Measurements from ENCODE around the gene ZNF577.

Gene ZNF577

DNA sequence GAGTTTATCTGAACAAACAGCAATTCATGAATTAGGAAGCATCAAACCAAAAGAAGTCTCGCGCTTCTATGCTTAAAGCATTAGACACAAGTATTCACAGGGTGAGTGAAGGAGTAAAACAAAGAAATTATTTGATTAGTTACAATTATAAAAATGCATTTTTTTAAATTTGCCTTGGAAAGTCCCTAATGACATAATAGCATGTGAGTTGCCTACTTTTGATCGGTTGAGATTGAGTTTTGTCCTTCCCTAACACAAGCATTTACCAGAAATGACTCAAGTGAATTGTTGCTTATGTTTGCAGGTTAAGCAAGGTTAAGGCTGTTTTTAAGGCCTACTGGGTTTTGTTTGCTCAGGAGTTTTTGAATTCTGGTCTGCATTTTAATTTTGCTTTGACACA is 17.5 kb upstream of the ZNF577 start:
- Histone ChIP-seq H3K4me3 (replicated peaks; ENCODE audit: low read depth, low read length) (no peak overlapping the region), H3K27me3 (replicated peaks; ENCODE audit: control insufficient read depth, insufficient read depth, low read length) (no peaks in the 10 kb centered on the region), H3K36me3 (ENCODE audit: control insufficient read depth, insufficient read depth, low read length) (no peaks in the 10 kb centered on the region)
- DNase-seq (ENCODE audit: extremely low read depth, insufficient read length): no peak
- TF ChIP-seq, protein P1, sequence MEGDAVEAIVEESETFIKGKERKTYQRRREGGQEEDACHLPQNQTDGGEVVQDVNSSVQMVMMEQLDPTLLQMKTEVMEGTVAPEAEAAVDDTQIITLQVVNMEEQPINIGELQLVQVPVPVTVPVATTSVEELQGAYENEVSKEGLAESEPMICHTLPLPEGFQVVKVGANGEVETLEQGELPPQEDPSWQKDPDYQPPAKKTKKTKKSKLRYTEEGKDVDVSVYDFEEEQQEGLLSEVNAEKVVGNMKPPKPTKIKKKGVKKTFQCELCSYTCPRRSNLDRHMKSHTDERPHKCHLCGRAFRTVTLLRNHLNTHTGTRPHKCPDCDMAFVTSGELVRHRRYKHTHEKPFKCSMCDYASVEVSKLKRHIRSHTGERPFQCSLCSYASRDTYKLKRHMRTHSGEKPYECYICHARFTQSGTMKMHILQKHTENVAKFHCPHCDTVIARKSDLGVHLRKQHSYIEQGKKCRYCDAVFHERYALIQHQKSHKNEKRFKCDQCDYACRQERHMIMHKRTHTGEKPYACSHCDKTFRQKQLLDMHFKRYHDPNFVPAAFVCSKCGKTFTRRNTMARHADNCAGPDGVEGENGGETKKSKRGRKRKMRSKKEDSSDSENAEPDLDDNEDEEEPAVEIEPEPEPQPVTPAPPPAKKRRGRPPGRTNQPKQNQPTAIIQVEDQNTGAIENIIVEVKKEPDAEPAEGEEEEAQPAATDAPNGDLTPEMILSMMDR (IDR thresholded peaks at IDR 0.05; ENCODE audit: insufficient read depth, low read length, poor library complexity, severe bottlenecking): no peak

DNA sequence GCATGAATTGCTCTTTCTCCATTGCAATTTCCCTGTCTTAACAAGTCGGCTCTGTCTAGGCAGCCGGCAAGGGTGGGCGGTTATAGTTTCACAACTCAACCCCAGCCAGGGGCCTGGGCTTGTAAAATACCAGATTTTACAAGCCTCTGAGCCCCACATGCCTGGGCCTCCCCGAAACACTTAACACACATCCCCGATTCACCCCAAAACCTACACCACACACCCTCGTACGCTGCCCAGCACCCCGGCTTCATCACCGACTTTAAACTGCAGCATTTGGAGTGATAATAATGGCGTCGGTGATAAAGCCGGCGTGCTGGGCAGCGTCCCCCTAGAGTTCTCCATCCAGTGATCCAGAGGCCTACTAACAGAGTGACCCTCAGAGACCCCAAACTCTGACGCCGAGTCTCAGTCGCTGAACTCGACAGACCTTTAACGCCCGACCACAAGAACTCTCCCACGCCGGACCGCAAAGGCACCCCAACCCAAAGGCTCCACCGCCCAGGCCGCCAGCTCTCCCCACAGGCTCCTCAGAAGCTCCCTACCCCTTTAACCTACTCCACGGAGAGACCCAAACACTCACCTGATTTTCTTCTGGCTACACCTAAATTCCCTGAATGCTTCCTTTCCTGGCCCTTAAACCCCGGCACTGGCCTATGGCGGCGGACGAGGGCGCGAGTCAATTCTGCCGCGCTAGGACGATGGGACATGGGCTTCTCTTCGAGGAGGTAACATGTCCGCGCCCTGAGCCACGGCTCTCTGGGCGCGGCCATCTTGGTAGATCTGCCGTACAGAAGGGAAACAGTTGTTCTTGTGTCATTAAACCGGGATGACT is 16.8 kb upstream of the ZNF577 start, which contains the start of gene ZNF649:
Gene ZNF649 (minus strand): TSS at position 687 of the 835 bp plus-strand sequence. CDS start 4,910 bp downstream, outside the sequence.
- TF ChIP-seq, protein P1 (IDR thresholded peaks at IDR 0.05; ENCODE audit: insufficient read depth, low read length, poor library complexity, severe bottlenecking): peak; percentile 12
- no peaks in the 10 kb centered on the region for H3K27me3 ChIP-seq (replicated peaks; ENCODE audit: control insufficient read depth, insufficient read depth, low read length)
- H3K4me3 ChIP-seq (replicated peaks; ENCODE audit: low read depth, low read length): peak within 1 kb of the TSS; percentile 78
- DNase-seq (ENCODE audit: extremely low read depth, insufficient read length): peak; percentile 86
- no peaks in the 10 kb centered on the region; the same call in 1 of the 2 replicates for H3K36me3 ChIP-seq (ENCODE audit: control insufficient read depth, insufficient read depth, low read length)

DNA sequence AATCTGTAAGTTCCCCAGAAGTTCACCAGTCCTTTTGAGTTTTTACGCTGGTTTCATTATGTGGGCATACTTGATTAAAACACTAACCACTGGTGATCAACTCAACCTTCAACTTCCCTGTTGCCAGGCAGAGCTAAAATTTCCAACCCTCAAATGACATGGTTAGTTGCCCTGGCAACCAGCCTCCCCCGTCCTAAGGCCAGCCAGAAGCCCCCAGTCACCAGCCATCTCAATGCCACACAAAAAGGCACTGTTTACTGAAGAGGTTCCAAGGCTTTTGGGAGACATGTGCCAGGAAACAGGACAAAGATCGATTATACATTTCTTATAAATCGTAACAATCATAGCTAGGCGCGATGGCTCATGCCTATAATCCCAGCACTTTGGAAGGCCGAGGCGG is 15.4 kb upstream of the ZNF577 start:
- DNase-seq (ENCODE audit: extremely low read depth, insufficient read length): no peak
- Histone ChIP-seq H3K27me3 (replicated peaks; ENCODE audit: control insufficient read depth, insufficient read depth, low read length) (no peaks in the 10 kb centered on the region), H3K36me3 (ENCODE audit: control insufficient read depth, insufficient read depth, low read length) (peaks cover 1% of the 10 kb centered on the region), H3K4me3 (replicated peaks; ENCODE audit: low read depth, low read length) (no peak overlapping the region)
- TF ChIP-seq, protein P1 (IDR thresholded peaks at IDR 0.05; ENCODE audit: insufficient read depth, low read length, poor library complexity, severe bottlenecking): no peak

DNA sequence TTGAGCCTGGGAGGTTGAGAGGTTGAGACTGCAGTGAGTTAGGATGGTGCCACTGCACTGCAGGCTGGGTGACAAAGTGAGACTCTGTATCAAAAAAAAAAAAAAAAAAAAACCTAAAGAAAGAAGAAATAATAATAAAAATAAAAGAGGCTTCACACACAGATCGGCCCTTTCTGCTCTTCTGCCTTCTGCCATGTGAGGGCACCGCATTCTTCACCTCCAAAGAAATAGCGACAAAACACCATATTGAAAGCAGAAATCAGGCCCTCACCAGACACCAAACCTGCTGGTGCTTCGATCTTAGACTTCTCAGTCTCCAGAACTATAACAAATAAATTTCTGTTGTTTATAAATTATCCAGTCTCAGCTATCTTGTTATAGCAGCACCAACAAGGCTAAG is 14.1 kb upstream of the ZNF577 start:
- H3K36me3 ChIP-seq (ENCODE audit: control insufficient read depth, insufficient read depth, low read length): peaks cover 5% of the 10 kb centered on the region
- TF ChIP-seq, protein P1 (IDR thresholded peaks at IDR 0.05; ENCODE audit: insufficient read depth, low read length, poor library complexity, severe bottlenecking): no peak
- no peak for DNase-seq (ENCODE audit: extremely low read depth, insufficient read length)
- no peaks in the 10 kb centered on the region for H3K27me3 ChIP-seq (replicated peaks; ENCODE audit: control insufficient read depth, insufficient read depth, low read length)
- no peak overlapping the region for H3K4me3 ChIP-seq (replicated peaks; ENCODE audit: low read depth, low read length)

DNA sequence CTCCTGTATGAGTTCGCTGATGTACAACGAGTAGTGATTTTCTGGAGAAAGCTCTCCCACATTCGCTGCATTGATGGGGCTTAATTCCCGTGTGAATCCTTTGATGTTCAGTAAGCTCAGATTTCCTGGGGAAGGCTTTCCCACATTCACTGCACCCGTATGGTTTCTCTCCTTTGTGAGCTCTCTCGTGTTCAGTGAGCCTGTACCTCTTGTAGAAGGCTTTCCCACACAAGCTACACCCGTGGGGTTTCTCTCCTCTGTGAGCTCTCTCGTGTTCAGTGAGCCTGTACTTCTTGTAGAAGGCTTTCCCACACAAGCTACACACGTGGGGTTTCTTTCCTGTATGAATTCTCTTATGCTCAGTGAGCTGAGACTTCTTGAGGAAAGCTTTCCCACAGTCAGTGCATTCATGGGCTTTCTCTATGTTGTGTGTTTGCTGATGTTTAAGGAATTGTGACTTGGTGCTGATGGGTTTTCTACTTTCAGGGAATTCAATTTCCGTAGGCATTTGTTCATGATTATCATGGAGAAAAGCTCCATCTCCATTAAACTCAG is 3.5 kb upstream of the ZNF577 start:
- TF ChIP-seq, protein P1 (IDR thresholded peaks at IDR 0.05; ENCODE audit: insufficient read depth, low read length, poor library complexity, severe bottlenecking): no peak
- Histone ChIP-seq H3K27me3 (replicated peaks; ENCODE audit: control insufficient read depth, insufficient read depth, low read length) (no peaks in the 10 kb centered on the region), H3K36me3 (ENCODE audit: control insufficient read depth, insufficient read depth, low read length) (peaks cover 22% of the 10 kb centered on the region), H3K4me3 (replicated peaks; ENCODE audit: low read depth, low read length) (no peak overlapping the region)
- DNase-seq (ENCODE audit: extremely low read depth, insufficient read length): no peak
